H9 (cell line): Measurements from ENCODE around the gene RAB17. TPM values are rescaled to one million over a fixed set of nuclear protein-coding genes. Genes with fewer than 3 reads are reported as not detected.

Experiments
- DNase-seq: peaks from one replicate; pipeline ENCODE4 v3.0.0-alpha.2; 2017
- H2AFZ ChIP-seq: one replicate; pipeline ENCODE4 v1.6.1; 2013; ENCODE audit warnings: mild to moderate bottlenecking, low read length, control low read depth, moderate library complexity
- H2AK5ac ChIP-seq: 2 replicates; pipeline ENCODE4 v1.6.1; 2013; ENCODE audit warnings: low read length, control low read depth, mixed read lengths; ENCODE audit not compliant: insufficient read length
- H2BK120ac ChIP-seq: one replicate; pipeline ENCODE4 v1.6.1; 2013; ENCODE audit warnings: low read depth, mild to moderate bottlenecking, low read length, control low read depth, inconsistent platforms; ENCODE audit not compliant: poor library complexity, severe bottlenecking
- H2BK12ac ChIP-seq: 2 replicates; pipeline ENCODE4 v1.6.1; 2013; ENCODE audit warnings: low read length, control low read depth, mixed read lengths, low read depth; ENCODE audit not compliant: insufficient read length
- H2BK15ac ChIP-seq: 2 replicates; pipeline ENCODE4 v1.6.1; 2013; ENCODE audit warnings: low read depth, low read length, control low read depth
- H2BK20ac ChIP-seq: one replicate; pipeline ENCODE4 v1.6.1; 2013; ENCODE audit warnings: low read depth, mild to moderate bottlenecking, low read length, control low read depth, inconsistent platforms; ENCODE audit not compliant: poor library complexity, severe bottlenecking
- H2BK5ac ChIP-seq: 2 replicates; pipeline ENCODE4 v1.6.1; 2013; ENCODE audit warnings: low read length, control low read depth, mixed read lengths; ENCODE audit not compliant: insufficient read length
- H3K14ac ChIP-seq: 2 replicates; pipeline ENCODE4 v1.6.1; 2013; ENCODE audit warnings: low read length, control low read depth; ENCODE audit not compliant: insufficient read depth
- H3K18ac ChIP-seq: 2 replicates; pipeline ENCODE4 v1.6.1; 2013; ENCODE audit warnings: low read depth, mild to moderate bottlenecking, mixed read lengths, low read length, control low read depth; ENCODE audit not compliant: insufficient read length
- H3K23ac ChIP-seq: 2 replicates; pipeline ENCODE4 v1.6.1; 2013; ENCODE audit warnings: low read length, control low read depth, mixed read lengths, low read depth; ENCODE audit not compliant: insufficient read length
- H3K23me2 ChIP-seq: 2 replicates; pipeline ENCODE4 v1.6.1; 2013; ENCODE audit warnings: low read depth, mild to moderate bottlenecking, mixed read lengths, low read length, control low read depth; ENCODE audit not compliant: insufficient read length, poor library complexity, severe bottlenecking
- H3K27ac ChIP-seq: 2 replicates; pipeline ENCODE4 v1.5.1; 2013; ENCODE audit warnings: low read length, control low read depth, mixed read lengths, low read depth; ENCODE audit not compliant: insufficient read length
- H3K27me3 ChIP-seq: 2 replicates; pipeline ENCODE4 v1.6.1; 2013; ENCODE audit warnings: low read length, control low read depth, inconsistent platforms; ENCODE audit not compliant: insufficient read depth
- H3K4ac ChIP-seq: 2 replicates; pipeline ENCODE4 v1.6.1; 2013; ENCODE audit warnings: low read depth, mild to moderate bottlenecking, control low read depth, inconsistent platforms, low read length, moderate library complexity
- H3K4me1 ChIP-seq: 2 replicates; pipeline ENCODE4 v1.6.1; 2013; ENCODE audit warnings: low read length, control low read depth, inconsistent platforms; ENCODE audit not compliant: insufficient read depth
- H3K4me2 ChIP-seq: 2 replicates; pipeline ENCODE4 v1.6.1; 2013; ENCODE audit warnings: low read length, control low read depth, mixed read lengths; ENCODE audit not compliant: insufficient read length, insufficient read depth
- H3K56ac ChIP-seq: 2 replicates; pipeline ENCODE4 v1.6.1; 2013; ENCODE audit warnings: low read depth, mild to moderate bottlenecking, mixed read lengths, low read length, control low read depth; ENCODE audit not compliant: insufficient read length
- H3K79me1 ChIP-seq: 2 replicates; pipeline ENCODE4 v1.6.1; 2013; ENCODE audit warnings: low read depth, mild to moderate bottlenecking, moderate library complexity, low read length, control low read depth, inconsistent platforms; ENCODE audit not compliant: insufficient read depth, poor library complexity, severe bottlenecking
- H3K79me2 ChIP-seq: 2 replicates; pipeline ENCODE4 v1.6.1; 2013; ENCODE audit warnings: low read length, control low read depth, inconsistent platforms; ENCODE audit not compliant: insufficient read depth
- H3K9ac ChIP-seq: 2 replicates; pipeline ENCODE4 v1.6.1; 2013; ENCODE audit warnings: low read length, control low read depth, mixed read lengths; ENCODE audit not compliant: insufficient read length; ENCODE audit errors: extremely low read depth
- H3K9me3 ChIP-seq: one replicate; pipeline ENCODE4 v1.6.1; 2013; ENCODE audit warnings: low read depth, low read length, inconsistent platforms; ENCODE audit not compliant: control insufficient read depth
- H3T11ph ChIP-seq: one replicate; pipeline ENCODE4 v1.6.1; 2013; ENCODE audit warnings: mild to moderate bottlenecking, low read length, control low read depth, inconsistent platforms
- H4K20me1 ChIP-seq: one replicate; pipeline ENCODE4 v1.6.1; 2013; ENCODE audit not compliant: control insufficient read depth, insufficient read length, insufficient read depth
- H4K5ac ChIP-seq: 2 replicates; pipeline ENCODE4 v1.6.1; 2013; ENCODE audit warnings: low read depth, mild to moderate bottlenecking, mixed read lengths, low read length, control low read depth; ENCODE audit not compliant: insufficient read length
- H4K8ac ChIP-seq: replicated peaks from 2 replicates; pipeline ENCODE4 v1.6.1; 2013; ENCODE audit warnings: low read length, control low read depth, mixed read lengths, low read depth; ENCODE audit not compliant: insufficient read length
- H4K91ac ChIP-seq: 2 replicates; pipeline ENCODE4 v1.6.1; 2013; ENCODE audit warnings: low read depth, mild to moderate bottlenecking, moderate library complexity, mixed read lengths, low read length, control low read depth; ENCODE audit not compliant: insufficient read length
- H3K27ac Mint-ChIP-seq, 3 experiments: 2 replicates in 2 of 3; 3 replicates in 1 of 3; pipeline ENCODE4 v1.8.0; 2020 to 2021; ENCODE audit warnings: mixed read lengths in 3 of 3, mild to moderate bottlenecking in 1 of 3, moderate library complexity in 1 of 3
- H3K27me3 Mint-ChIP-seq: 2 replicates; pipeline ENCODE4 v1.8.0; 2021; ENCODE audit warnings: low read depth, mild to moderate bottlenecking, moderate library complexity, mixed read lengths
- H3K36me3 Mint-ChIP-seq, 3 experiments: 2 replicates in 2 of 3; 3 replicates in 1 of 3; pipeline ENCODE4 v1.8.0; 2020 to 2021; ENCODE audit warnings: low read depth in 3 of 3, mixed read lengths in 3 of 3; ENCODE audit not compliant: insufficient read depth in 1 of 3
- H3K4me1 Mint-ChIP-seq, 2 experiments: 2 replicates each; pipeline ENCODE4 v1.8.0; 2020; ENCODE audit warnings: mixed read lengths in 2 of 2
- H3K4me3 Mint-ChIP-seq, 2 experiments: 2 replicates in 1 of 2; 3 replicates in 1 of 2; pipeline ENCODE4 v1.8.0; 2020 to 2021; ENCODE audit warnings: mild to moderate bottlenecking in 2 of 2, mixed read lengths in 2 of 2, moderate library complexity in 1 of 2
- H3K9me3 Mint-ChIP-seq, 2 experiments: 2 replicates in 1 of 2; 3 replicates in 1 of 2; pipeline ENCODE4 v1.8.0; 2020; ENCODE audit warnings: mild to moderate bottlenecking in 2 of 2, mixed read lengths in 2 of 2, moderate library complexity in 1 of 2
- WGBS: extraction: QIAGEN DNeasy Blood & Tissue Kit; methylation state at CpG from one replicate; pipeline ENCODE4 v1.1.7; 2013; ENCODE audit warnings: missing lambda C conversion rate, low lambda C conversion rate, mixed read lengths; ENCODE audit not compliant: insufficient read length; ENCODE audit errors: extremely low coverage; 5-methylcytosine and 5-hydroxymethylcytosine counted together
- total RNA-seq: library from RNA; stranded (reverse); gene quantifications from 2 replicates; pipeline ENCODE4 v1.2.1, GENCODE V29; 2021
- TF ChIP-seq, protein P1 (sequence below): fragments of 200-600 bp; sonication (generic); conservative IDR thresholded peaks from 3 replicates; pipeline ENCODE4 v1.8.0; 2021; ENCODE audit warnings: antibody characterized with exemption, mild to moderate bottlenecking

Gene RAB17
- total RNA-seq, 1 experiment from 2014 or later, result 31.9 TPM

DNA sequence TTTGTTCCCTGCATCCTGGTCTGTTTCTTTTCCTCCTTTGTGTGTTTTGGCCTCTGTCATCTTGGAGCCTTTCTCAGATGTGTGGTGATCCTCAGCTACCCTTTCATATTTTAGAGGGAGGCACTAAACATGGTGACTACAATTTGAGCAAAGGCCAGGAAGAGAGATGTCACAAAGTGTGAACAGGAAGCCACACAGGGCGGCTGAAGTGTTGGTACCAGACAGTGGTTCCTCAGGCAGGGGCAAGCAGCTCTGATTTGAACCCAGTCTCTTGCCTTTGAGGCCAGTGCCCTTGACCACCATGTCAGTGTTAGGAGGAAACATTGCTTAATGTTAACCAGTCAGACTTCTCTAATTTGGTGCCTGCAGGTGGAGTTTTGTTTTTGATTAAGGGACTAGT lies 46.0 kb upstream of the RAB17 start:
- peaks cover 14 to 32% of the 10 kb centered on the region in 2 experiments for H3K9me3 Mint-ChIP-seq
- DNase-seq, result no peak
- no peak overlapping the region for H3K56ac ChIP-seq
- H3K4me3 Mint-ChIP-seq, result no peak overlapping the region
- H3K9ac ChIP-seq, result no peak overlapping the region
- H3K14ac ChIP-seq, result no peak overlapping the region
- H3K23me2 ChIP-seq, result no peaks in the 10 kb centered on the region
- H3K36me3 Mint-ChIP-seq, result peaks cover 35 to 49% (median 42%) of the 10 kb centered on the region in 3 experiments
- H4K91ac ChIP-seq, result no peak overlapping the region
- H4K20me1 ChIP-seq, result no peaks in the 10 kb centered on the region
- H3K27me3 ChIP-seq, result no peaks in the 10 kb centered on the region
- H3K27ac ChIP-seq, result no peak overlapping the region
- no CpG with 5 or more reads among the region's 1 CpG for WGBS
- no peak overlapping the region; the same call in 1 of the 2 replicates for H2BK15ac ChIP-seq
- no peak overlapping the region for H4K8ac ChIP-seq
- no peak overlapping the region for H3K4me2 ChIP-seq
- no peaks in the 10 kb centered on the region for H3K4me1 ChIP-seq
- H2BK120ac ChIP-seq, result no peak overlapping the region
- H3K9me3 ChIP-seq, result no peaks in the 10 kb centered on the region
- no peak overlapping the region for H2BK5ac ChIP-seq
- H3T11ph ChIP-seq, result no peak overlapping the region
- H3K79me1 ChIP-seq, result peaks cover 2% of the 10 kb centered on the region
- TF ChIP-seq, protein P1, sequence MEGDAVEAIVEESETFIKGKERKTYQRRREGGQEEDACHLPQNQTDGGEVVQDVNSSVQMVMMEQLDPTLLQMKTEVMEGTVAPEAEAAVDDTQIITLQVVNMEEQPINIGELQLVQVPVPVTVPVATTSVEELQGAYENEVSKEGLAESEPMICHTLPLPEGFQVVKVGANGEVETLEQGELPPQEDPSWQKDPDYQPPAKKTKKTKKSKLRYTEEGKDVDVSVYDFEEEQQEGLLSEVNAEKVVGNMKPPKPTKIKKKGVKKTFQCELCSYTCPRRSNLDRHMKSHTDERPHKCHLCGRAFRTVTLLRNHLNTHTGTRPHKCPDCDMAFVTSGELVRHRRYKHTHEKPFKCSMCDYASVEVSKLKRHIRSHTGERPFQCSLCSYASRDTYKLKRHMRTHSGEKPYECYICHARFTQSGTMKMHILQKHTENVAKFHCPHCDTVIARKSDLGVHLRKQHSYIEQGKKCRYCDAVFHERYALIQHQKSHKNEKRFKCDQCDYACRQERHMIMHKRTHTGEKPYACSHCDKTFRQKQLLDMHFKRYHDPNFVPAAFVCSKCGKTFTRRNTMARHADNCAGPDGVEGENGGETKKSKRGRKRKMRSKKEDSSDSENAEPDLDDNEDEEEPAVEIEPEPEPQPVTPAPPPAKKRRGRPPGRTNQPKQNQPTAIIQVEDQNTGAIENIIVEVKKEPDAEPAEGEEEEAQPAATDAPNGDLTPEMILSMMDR, result no peak
- no peak overlapping the region for H3K23ac ChIP-seq
- H4K5ac ChIP-seq, result no peak overlapping the region
- no peak overlapping the region for H2AK5ac ChIP-seq
- peaks cover 0 to 2% of the 10 kb centered on the region in 2 experiments; a peak in 1 of 4 replicates for H3K4me1 Mint-ChIP-seq
- no peak overlapping the region for H2AFZ ChIP-seq
- H3K18ac ChIP-seq, result no peak overlapping the region
- no peak overlapping the region for H2BK12ac ChIP-seq
- no peaks in the 10 kb centered on the region; the same call in 1 of the 2 replicates for H3K27me3 Mint-ChIP-seq
- no peak overlapping the region for H3K4ac ChIP-seq
- no peak overlapping the region for H2BK20ac ChIP-seq
- H3K79me2 ChIP-seq, result no peaks in the 10 kb centered on the region
- no peak overlapping the region for H3K27ac Mint-ChIP-seq
